C4-2B (cell line): ENCODE measurements around the gene RTF1.
A peak's percentile ranks its signal among the peaks of the same experiment; 100 is the strongest.

Experiments used
- H3K27ac ChIP-seq: fragments of 450-650 bp; 2 replicates; pipeline ENCODE4 v1.5.1; 2017
- CTCF ChIP-seq: fragments of 450-650 bp; conservative IDR thresholded peaks from 2 replicates; pipeline ENCODE4 v1.5.1; 2017; ENCODE audit warnings: mild to moderate bottlenecking
- ZFX ChIP-seq: fragments of 450-650 bp; IDR thresholded peaks from 2 replicates; pipeline ENCODE4 v1.6.1; 2017

RTF1 gene

GRCh38 chr15:41396111-41396510, 20.8 kb upstream of the RTF1 start:
- no peak for TF ChIP-seq ZFX
- TF ChIP-seq CTCF, result no peak
- H3K27ac ChIP-seq, result no peak overlapping the region

GRCh38 chr15:41401904-41402267, 15.0 kb upstream of the RTF1 start:
- TF ChIP-seq ZFX (no peak), CTCF (no peak)
- H3K27ac ChIP-seq, result peak overlapping the region; percentile 81

GRCh38 chr15:41407341-41407740, 9.6 kb upstream of the RTF1 start:
- H3K27ac ChIP-seq, result no peak overlapping the region
- TF ChIP-seq ZFX (no peak), CTCF (no peak)

GRCh38 chr15:41408234-41408641, 8.7 kb upstream of the RTF1 start:
- TF ChIP-seq CTCF (no peak), ZFX (no peak)
- H3K27ac ChIP-seq, result no peak overlapping the region; the same call in 1 of the 2 replicates

GRCh38 chr15:41411031-41411430, 5.9 kb upstream of the RTF1 start:
- no peak for TF ChIP-seq ZFX
- TF ChIP-seq CTCF, result no peak
- no peak overlapping the region for H3K27ac ChIP-seq

GRCh38 chr15:41411441-41411840, 5.5 kb upstream of the RTF1 start:
- TF ChIP-seq ZFX, result no peak
- TF ChIP-seq CTCF, result no peak
- H3K27ac ChIP-seq, result no peak overlapping the region

- no peak for TF ChIP-seq CTCF
- no peak for TF ChIP-seq ZFX
- H3K27ac ChIP-seq, result peak overlapping the region; percentile 69
Measured at GRCh38 chr15:41416128-41416741, 660 bp upstream of the RTF1 start.
